ENCODE results near the gene CA6. TPM values are rescaled to one million over a fixed set of nuclear protein-coding genes. Genes with fewer than 3 reads are reported as not detected.
"Not testable (repeated sequence)": the region's sequence is repeated elsewhere in the genome, so short reads cannot be mapped to it uniquely, and the experiment has no call there.

Gene CA6
- total RNA-seq, 2 donors from 2014 or later: 0.78 to 2.2 TPM

DNA sequence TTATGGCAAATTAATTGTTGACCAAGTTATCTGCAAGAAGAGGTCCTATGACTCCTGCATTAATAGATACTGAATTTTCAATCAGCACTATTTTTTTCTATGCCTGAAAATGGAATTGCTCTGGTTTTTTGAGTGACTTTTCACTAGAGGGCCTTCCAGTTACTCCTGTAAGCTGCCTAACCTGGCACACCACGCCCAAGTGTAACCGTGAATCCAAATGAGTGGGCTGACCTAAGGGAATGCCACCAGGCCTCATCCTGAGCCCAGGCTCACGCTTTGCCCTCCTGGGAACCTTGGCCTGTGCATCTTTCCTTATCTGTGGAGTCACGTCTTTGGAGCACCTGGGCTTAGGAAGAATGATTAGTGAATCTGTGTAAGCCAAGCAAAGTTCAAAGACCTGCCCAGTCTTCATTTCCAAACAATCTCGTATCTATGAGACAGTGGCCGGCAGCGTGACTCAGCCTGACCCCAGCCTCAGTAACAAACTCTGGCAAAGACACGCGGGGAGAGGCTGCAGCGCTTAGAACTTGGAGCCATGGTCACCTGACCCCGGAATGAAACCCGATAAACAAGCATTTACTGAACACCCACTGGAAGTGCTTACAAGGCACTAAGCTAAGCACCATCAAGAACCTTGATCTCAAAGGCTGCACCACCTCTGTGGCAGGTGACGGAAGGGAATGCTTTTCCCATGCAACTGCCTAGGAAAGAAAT is 48.5 kb downstream of the CA6 start:
- H3K4me3 Mint-ChIP-seq; ATAC-seq (replicated peaks); H3K4me1 Mint-ChIP-seq; H3K27me3 Mint-ChIP-seq; H3K36me3 Mint-ChIP-seq (ENCODE audit: low read depth); H3K27ac Mint-ChIP-seq; H3K9me3 Mint-ChIP-seq: not testable (repeated sequence)

DNA sequence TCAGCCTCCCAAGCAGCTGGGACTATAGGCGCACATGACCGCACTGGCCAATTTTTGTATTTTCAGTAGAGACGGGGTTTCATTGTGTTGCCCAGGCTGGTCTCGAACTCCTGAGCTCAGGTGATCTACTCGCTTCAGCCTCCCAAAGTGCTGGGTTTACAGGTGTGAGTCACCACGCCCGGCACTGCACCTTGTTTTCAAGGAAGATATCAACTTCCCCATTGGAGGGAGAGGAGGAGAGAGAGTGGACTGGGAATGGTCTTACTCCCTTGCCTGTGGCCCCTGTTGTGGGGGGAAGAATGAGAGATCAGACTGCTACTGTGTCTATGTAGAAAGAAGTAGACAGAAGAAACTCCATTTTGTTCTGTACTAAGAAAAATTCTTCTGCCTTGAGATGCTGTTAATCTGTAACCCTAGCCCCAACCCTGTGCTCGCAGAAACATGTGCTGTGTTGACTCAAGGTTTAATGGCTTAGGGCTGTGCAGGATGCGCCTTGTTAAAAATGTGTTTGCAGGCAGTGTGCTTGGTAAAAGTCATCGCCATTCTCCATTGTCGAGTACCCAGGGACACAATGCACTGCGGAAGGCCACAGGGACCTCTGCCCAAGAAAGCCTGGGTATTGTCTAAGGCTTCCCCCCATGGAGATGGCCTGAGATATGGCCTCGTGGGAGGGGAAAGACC is 56.0 kb downstream of the CA6 start:
- not testable (repeated sequence) for H3K27me3 Mint-ChIP-seq; H3K36me3 Mint-ChIP-seq (ENCODE audit: low read depth); H3K9me3 Mint-ChIP-seq; H3K4me3 Mint-ChIP-seq; H3K27ac Mint-ChIP-seq; H3K4me1 Mint-ChIP-seq; ATAC-seq (replicated peaks)

DNA sequence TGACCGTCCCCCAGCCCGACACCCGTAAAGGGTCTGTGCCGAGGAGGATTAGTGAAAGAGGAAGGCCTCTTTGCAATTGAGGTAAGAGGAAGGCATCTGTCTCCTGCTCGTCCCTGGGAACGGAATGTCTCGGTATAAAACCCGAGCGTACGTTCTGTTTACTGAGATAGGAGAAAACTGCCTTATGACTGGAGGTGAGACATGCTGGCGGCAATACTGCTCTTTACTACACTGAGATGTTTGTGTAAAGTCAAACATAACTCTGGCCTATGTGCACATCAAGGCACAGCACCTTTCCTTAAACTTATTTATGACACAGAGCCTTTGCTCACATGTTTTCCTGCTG is 56.5 kb downstream of the CA6 start:
- not testable (repeated sequence) for H3K27ac Mint-ChIP-seq; H3K36me3 Mint-ChIP-seq (ENCODE audit: low read depth); H3K27me3 Mint-ChIP-seq; H3K4me3 Mint-ChIP-seq; ATAC-seq (replicated peaks); H3K4me1 Mint-ChIP-seq; H3K9me3 Mint-ChIP-seq

- Mint-ChIP-seq H3K9me3 (no peaks in the 10 kb centered on the region), H3K27ac (no peak overlapping the region), H3K4me1 (no peaks in the 10 kb centered on the region)
These were observed 58.5 kb downstream of the CA6 start for GRCh38 chr1:9004031-9004699.

GRCh38 chr1:9004700-9005394 is 59.2 kb downstream of the CA6 start:
- H3K27ac Mint-ChIP-seq: no peak overlapping the region
- H3K4me3 Mint-ChIP-seq: no peak overlapping the region
- ATAC-seq (replicated peaks): peak; percentile 94
- H3K4me1 Mint-ChIP-seq: no peaks in the 10 kb centered on the region
- H3K36me3 Mint-ChIP-seq (ENCODE audit: low read depth): no peaks in the 10 kb centered on the region
- H3K27me3 Mint-ChIP-seq: no peaks in the 10 kb centered on the region
- H3K9me3 Mint-ChIP-seq: no peaks in the 10 kb centered on the region

More at GRCh38 chr1:9004031-9004699, 58.5 kb downstream of the CA6 start:
- Mint-ChIP-seq H3K36me3 (ENCODE audit: low read depth) (no peaks in the 10 kb centered on the region), H3K4me3 (no peak overlapping the region), H3K27me3 (no peaks in the 10 kb centered on the region)
- ATAC-seq (replicated peaks): no peak

GRCh38 chr1:9005395-9005708 is 59.7 kb downstream of the CA6 start:
- no peak for ATAC-seq (replicated peaks)
- Mint-ChIP-seq H3K27me3 (no peaks in the 10 kb centered on the region), H3K36me3 (ENCODE audit: low read depth) (no peaks in the 10 kb centered on the region), H3K9me3 (no peaks in the 10 kb centered on the region), H3K4me1 (no peaks in the 10 kb centered on the region), H3K27ac (no peak overlapping the region), H3K4me3 (no peak overlapping the region)

- Mint-ChIP-seq H3K27me3 (peaks cover 3% of the 10 kb centered on the region), H3K27ac (peak overlapping the region; percentile 56), H3K9me3 (no peaks in the 10 kb centered on the region), H3K36me3 (ENCODE audit: low read depth) (no peaks in the 10 kb centered on the region), H3K4me3 (no peak overlapping the region), H3K4me1 (no peaks in the 10 kb centered on the region)
- ATAC-seq (replicated peaks): no peak
These were observed 61.4 kb downstream of the CA6 start for GRCh38 chr1:9006956-9007615.

- Mint-ChIP-seq H3K27ac (no peak overlapping the region), H3K4me3 (no peak overlapping the region), H3K9me3 (no peaks in the 10 kb centered on the region), H3K27me3 (peaks cover 3% of the 10 kb centered on the region), H3K36me3 (ENCODE audit: low read depth) (no peaks in the 10 kb centered on the region), H3K4me1 (no peaks in the 10 kb centered on the region)
- no peak for ATAC-seq (replicated peaks)
These were observed 62.6 kb downstream of the CA6 start for GRCh38 chr1:9008236-9008635.

DNA sequence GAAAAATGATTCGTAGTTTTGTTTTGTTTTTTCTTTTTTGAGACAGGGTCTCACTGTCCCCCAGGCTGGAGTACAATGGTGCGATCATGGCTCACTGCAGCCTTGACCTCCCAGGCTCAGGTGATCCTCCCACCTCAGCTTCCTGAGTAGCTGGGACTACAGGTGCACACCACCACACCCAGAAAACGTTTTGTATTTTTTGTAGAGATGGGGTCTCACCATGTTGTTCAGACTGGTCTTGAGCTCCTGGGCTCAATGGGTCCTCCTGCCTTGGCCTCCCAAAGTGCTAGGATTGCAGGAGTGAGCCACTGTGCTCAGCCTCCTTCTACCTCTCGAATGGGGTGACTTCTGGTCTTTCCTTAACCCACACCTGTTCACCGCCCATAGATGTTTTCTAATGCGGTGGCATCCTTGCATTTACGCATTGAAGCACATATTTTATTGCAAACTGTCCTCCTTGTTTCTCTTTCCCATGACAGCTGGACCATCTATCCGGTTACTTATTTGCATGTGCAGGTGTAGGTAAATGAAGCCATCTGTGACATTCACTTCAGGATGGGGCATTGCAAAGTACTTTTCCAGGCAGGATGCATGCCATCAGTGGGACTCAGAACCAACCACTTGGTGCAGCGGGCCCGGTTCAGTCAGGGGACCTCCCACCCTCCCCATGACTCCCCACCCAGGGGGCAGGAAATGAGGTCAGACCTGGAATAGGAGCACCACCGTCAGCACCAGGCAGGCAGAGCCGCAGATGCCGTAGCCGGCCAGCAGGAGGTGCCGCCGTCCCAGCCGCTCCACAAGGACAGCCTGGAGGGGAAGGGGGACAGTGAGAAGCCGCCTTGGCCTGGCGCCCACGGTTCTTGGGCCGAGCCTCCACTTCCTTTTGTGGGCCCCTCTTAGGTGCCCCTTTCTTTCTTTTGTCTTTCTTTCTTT is 64.0 kb downstream of the CA6 start:
- H3K36me3 Mint-ChIP-seq (ENCODE audit: low read depth): no peaks in the 10 kb centered on the region
- H3K4me3 Mint-ChIP-seq: no peak overlapping the region
- no peaks in the 10 kb centered on the region for H3K4me1 Mint-ChIP-seq
- peak; percentile 32 for ATAC-seq (replicated peaks)
- no peaks in the 10 kb centered on the region for H3K9me3 Mint-ChIP-seq
- H3K27ac Mint-ChIP-seq: no peak overlapping the region
- peaks cover 3% of the 10 kb centered on the region for H3K27me3 Mint-ChIP-seq

GRCh38 chr1:9010781-9011323 is 65.2 kb downstream of the CA6 start:
- no peaks in the 10 kb centered on the region for H3K36me3 Mint-ChIP-seq (ENCODE audit: low read depth)
- no peaks in the 10 kb centered on the region for H3K9me3 Mint-ChIP-seq
- no peak for ATAC-seq (replicated peaks)
- peaks cover 3% of the 10 kb centered on the region for H3K27me3 Mint-ChIP-seq
- no peaks in the 10 kb centered on the region for H3K4me1 Mint-ChIP-seq
- H3K27ac Mint-ChIP-seq: peak overlapping the region; percentile 47
- no peak overlapping the region for H3K4me3 Mint-ChIP-seq

- peaks cover 3% of the 10 kb centered on the region for H3K27me3 Mint-ChIP-seq
- no peak for ATAC-seq (replicated peaks)
- H3K4me1 Mint-ChIP-seq: no peaks in the 10 kb centered on the region
- no peaks in the 10 kb centered on the region for H3K9me3 Mint-ChIP-seq
- H3K4me3 Mint-ChIP-seq: no peak overlapping the region
- H3K27ac Mint-ChIP-seq: no peak overlapping the region
- no peaks in the 10 kb centered on the region for H3K36me3 Mint-ChIP-seq (ENCODE audit: low read depth)
These were observed 68.2 kb downstream of the CA6 start for GRCh38 chr1:9013819-9014218.

- Mint-ChIP-seq H3K36me3 (ENCODE audit: low read depth) (no peaks in the 10 kb centered on the region), H3K27me3 (peaks cover 3% of the 10 kb centered on the region), H3K9me3 (no peaks in the 10 kb centered on the region), H3K4me1 (no peaks in the 10 kb centered on the region), H3K4me3 (no peak overlapping the region), H3K27ac (no peak overlapping the region)
- no peak for ATAC-seq (replicated peaks)
These were observed 69.1 kb downstream of the CA6 start for GRCh38 chr1:9014475-9015375.

GRCh38 chr1:9016455-9016854 is 70.8 kb downstream of the CA6 start:
- peaks cover 3% of the 10 kb centered on the region for H3K4me1 Mint-ChIP-seq
- no peaks in the 10 kb centered on the region for H3K9me3 Mint-ChIP-seq
- H3K36me3 Mint-ChIP-seq (ENCODE audit: low read depth): no peaks in the 10 kb centered on the region
- no peak overlapping the region for H3K27ac Mint-ChIP-seq
- H3K27me3 Mint-ChIP-seq: no peaks in the 10 kb centered on the region
- H3K4me3 Mint-ChIP-seq: no peak overlapping the region
- ATAC-seq (replicated peaks): no peak

Data from activated T-helper 17 cell treated with anti-CD3 and anti-CD28 coated beads, Interleukin-2, amount 50 U/mL, for 72 hours (primary cell).